ENCODE data around the gene SHC4. TPM values are rescaled to one million over a fixed set of nuclear protein-coding genes. Genes with fewer than 3 reads are reported as not detected.

SHC4 gene
- total and polyA plus RNA-seq, 8 donors = 0.25 to 4.4 (median 0.47) TPM; not detected in 2

DNA sequence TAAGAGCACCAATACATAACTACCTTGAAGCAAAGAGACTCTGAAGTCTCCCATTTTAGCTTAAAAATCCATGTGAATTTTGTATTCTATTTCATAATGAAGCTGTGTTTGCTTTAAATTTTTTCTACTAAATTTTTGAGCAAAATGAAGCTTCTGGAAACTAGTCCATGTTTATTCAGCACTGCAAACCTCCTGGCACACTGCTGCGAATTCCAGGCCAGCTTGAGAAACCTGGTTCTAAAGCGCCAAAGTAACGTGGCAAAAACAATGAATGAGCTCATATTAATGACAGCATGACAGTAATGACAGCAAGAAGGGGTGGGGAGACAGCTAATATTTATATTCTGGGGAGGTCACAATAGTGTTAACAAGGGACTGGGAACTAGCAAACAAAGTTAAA, 178.5 kb downstream of the SHC4 start:
- Histone ChIP-seq H3K27ac (no peak overlapping the region), H3K4me3 (no peak overlapping the region), H3K36me3 (peaks cover 3 to 55% (median 36%) of the 10 kb centered on the region in 4 donors), H3K27me3 (no peaks in the 10 kb centered on the region), H3K4me1 (no peaks in the 10 kb centered on the region), H3K9me3 (no peaks in the 10 kb centered on the region)
- no peak for TF ChIP-seq EP300 (IDR thresholded peaks at IDR 0.05)
- TF ChIP-seq, protein P1, sequence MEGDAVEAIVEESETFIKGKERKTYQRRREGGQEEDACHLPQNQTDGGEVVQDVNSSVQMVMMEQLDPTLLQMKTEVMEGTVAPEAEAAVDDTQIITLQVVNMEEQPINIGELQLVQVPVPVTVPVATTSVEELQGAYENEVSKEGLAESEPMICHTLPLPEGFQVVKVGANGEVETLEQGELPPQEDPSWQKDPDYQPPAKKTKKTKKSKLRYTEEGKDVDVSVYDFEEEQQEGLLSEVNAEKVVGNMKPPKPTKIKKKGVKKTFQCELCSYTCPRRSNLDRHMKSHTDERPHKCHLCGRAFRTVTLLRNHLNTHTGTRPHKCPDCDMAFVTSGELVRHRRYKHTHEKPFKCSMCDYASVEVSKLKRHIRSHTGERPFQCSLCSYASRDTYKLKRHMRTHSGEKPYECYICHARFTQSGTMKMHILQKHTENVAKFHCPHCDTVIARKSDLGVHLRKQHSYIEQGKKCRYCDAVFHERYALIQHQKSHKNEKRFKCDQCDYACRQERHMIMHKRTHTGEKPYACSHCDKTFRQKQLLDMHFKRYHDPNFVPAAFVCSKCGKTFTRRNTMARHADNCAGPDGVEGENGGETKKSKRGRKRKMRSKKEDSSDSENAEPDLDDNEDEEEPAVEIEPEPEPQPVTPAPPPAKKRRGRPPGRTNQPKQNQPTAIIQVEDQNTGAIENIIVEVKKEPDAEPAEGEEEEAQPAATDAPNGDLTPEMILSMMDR (IDR thresholded peaks at IDR 0.05) = no peak
- no peak for TF ChIP-seq POLR2A (IDR thresholded peaks at IDR 0.05)
- no peak for TF ChIP-seq POLR2AphosphoS5 (IDR thresholded peaks at IDR 0.05)
- DNase-seq = peak in 1 of 2 donors; percentile 25
- intact Hi-C loops (cut with DNase I; ENCODE audit: low total_unique reads) = no loop called here
- 38 to 61% (median 56%) methylated on average over 3 of the region's 3 CpGs for WGBS, 5 donors

DNA sequence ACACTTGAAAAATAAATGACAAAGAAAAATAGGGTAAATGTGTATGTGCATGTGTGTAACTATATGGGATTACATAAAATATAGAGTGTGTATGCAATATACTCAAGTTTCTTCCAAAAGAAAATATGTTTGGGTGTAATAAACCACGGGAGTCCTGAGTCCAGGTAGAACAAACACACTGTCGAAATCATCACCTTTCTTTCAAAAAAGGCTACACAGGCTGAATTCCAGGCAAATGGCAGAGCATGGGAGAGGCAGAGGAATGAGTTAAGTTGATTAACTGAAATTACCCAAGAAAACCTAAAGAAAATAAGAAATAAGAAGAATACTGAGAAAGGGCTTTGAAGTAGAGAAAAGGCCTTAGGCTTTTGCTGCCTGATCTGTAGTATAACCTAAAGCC, 179.0 kb downstream of the SHC4 start:
- no peaks in the 10 kb centered on the region for H3K9me3 ChIP-seq
- DNase-seq = no peak
- H3K27me3 ChIP-seq = no peaks in the 10 kb centered on the region
- intact Hi-C loops (cut with DNase I; ENCODE audit: low total_unique reads) = no loop called here
- no peak overlapping the region for H3K27ac ChIP-seq
- TF ChIP-seq, protein P1 (IDR thresholded peaks at IDR 0.05) = no peak
- TF ChIP-seq EP300 (IDR thresholded peaks at IDR 0.05) = no peak
- TF ChIP-seq POLR2A (IDR thresholded peaks at IDR 0.05) = no peak
- no peak for TF ChIP-seq POLR2AphosphoS5 (IDR thresholded peaks at IDR 0.05)
- no peaks in the 10 kb centered on the region for H3K4me1 ChIP-seq
- no peak overlapping the region for H3K4me3 ChIP-seq
- peaks cover 3 to 56% (median 35%) of the 10 kb centered on the region in 4 donors for H3K36me3 ChIP-seq
- WGBS, 5 donors = 80 to 88% (median 83%) methylated on average over 2 of the region's 2 CpGs

DNA sequence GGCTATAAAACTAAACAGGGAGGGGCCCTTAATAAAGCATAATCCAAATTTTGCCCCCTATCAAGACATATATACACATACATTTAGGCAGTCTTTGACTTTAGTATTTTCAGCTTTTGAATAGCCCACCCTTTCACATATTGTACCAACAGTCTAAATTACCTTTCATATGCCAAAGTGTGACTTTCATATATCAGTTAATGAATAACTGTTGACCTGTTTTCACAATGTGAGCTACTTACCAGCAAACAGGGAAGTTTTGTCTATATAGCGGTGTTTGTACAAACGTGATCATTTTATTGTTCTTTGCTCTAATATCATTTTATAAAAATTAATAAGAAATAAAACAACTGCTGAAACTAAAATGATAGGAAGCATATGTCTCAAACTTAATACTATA, 180.8 kb downstream of the SHC4 start:
- H3K9me3 ChIP-seq = no peaks in the 10 kb centered on the region
- H3K4me1 ChIP-seq = no peaks in the 10 kb centered on the region
- no peak for DNase-seq
- no peak overlapping the region for H3K4me3 ChIP-seq
- H3K36me3 ChIP-seq = peaks cover 3 to 40% (median 27%) of the 10 kb centered on the region in 4 donors
- TF ChIP-seq POLR2A (IDR thresholded peaks at IDR 0.05) = no peak
- no peak for TF ChIP-seq EP300 (IDR thresholded peaks at IDR 0.05)
- TF ChIP-seq POLR2AphosphoS5 (IDR thresholded peaks at IDR 0.05) = no peak
- TF ChIP-seq, protein P1 (IDR thresholded peaks at IDR 0.05) = no peak
- WGBS, 5 donors = 56 to 87% (median 77%) methylated on average over 2 of the region's 2 CpGs
- H3K27me3 ChIP-seq = no peaks in the 10 kb centered on the region
- no peak overlapping the region for H3K27ac ChIP-seq
- intact Hi-C loops (cut with DNase I; ENCODE audit: low total_unique reads) = no loop called here

DNA sequence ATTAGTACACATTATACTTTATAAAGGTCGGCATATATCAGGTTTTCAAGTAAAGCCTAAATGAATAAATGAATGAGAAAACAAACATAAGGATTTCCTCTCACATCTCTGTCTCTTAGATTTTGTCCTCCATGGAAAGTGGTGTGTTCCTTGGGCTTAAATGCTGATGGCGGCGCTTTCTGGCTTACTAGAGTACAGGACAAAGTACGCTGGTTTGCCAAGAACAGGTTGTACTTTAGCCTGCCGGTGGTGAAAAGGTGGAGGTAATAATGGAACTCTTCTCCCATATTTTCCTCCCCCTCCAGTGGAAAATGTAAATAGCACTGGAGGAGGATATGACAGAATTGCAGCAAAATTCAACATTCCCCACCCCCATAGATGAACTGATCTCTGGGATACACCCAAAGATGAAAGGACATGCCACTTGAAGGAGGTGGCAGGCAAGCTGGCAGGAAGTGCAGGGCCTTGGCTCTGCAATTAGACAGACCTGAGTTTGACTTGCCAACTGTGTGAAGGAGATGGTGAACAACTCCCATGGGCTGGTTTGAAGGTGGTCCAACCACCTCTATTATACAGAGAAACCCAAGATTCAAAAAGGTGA, 182.1 kb downstream of the SHC4 start:
- Histone ChIP-seq H3K36me3 (peaks cover 3 to 36% (median 26%) of the 10 kb centered on the region in 4 donors), H3K9me3 (no peaks in the 10 kb centered on the region), H3K27me3 (no peaks in the 10 kb centered on the region), H3K4me1 (no peaks in the 10 kb centered on the region), H3K4me3 (no peak overlapping the region), H3K27ac (no peak overlapping the region)
- no peak for DNase-seq
- WGBS, 5 donors = 89 to 98% (median 96%) methylated on average over 5 of the region's 5 CpGs
- intact Hi-C loops (cut with DNase I; ENCODE audit: low total_unique reads) = no loop called here
- no peak for TF ChIP-seq EP300 (IDR thresholded peaks at IDR 0.05)
- TF ChIP-seq, protein P1 (IDR thresholded peaks at IDR 0.05) = no peak
- no peak for TF ChIP-seq POLR2A (IDR thresholded peaks at IDR 0.05)
